GM12878 (cell line): ENCODE data around the gene SSNA1. TPM values are rescaled to one million over a fixed set of nuclear protein-coding genes. Genes with fewer than 3 reads are reported as not detected.

Experiments used
- ATAC-seq: fragments of 200-7000 bp; cut with Tn5 transposase; 3 replicates; pipeline ENCODE4 v1.9.1; 2020; ENCODE audit warnings: mild to moderate bottlenecking, moderate library complexity
- BruUV-seq: library from RNA; stranded (reverse); fragments of 400-500 nt; replicated peaks from 2 replicates; lab custom pipeline; 2021; lab: Mats Ljungman, UMichigan
- CTCF ChIA-PET: fragments of 300-600 bp; sonication (Branson Sonifier 250); formaldehyde crosslinking; extraction: SDS; loops from one replicate; lab custom pipeline; 2021; ENCODE audit warnings: inconsistent platforms; lab: Yijun Ruan, JAX
- POLR2A ChIA-PET: fragments of 350-600 bp; formaldehyde crosslinking; extraction: SDS; loops from one replicate; lab custom pipeline; 2021; ENCODE audit warnings: inconsistent platforms; lab: Charles Lee
- RAD21 ChIA-PET: fragments of 300-600 bp; sonication (Branson Sonifier 250); formaldehyde crosslinking; loops from one replicate; lab custom pipeline; 2023; ENCODE audit warnings: antibody characterized with exemption; ENCODE audit not compliant: unreplicated experiment; lab: Charles Lee
- SMC1A ChIA-PET: fragments of 300-600 bp; sonication (Branson Sonifier 250); formaldehyde crosslinking; loops from one replicate; lab custom pipeline; 2023; ENCODE audit not compliant: unreplicated experiment, uncharacterized antibody; lab: Charles Lee
- DNase-seq: peaks from one replicate; pipeline ENCODE4 v3.0.0-alpha.2; 2011; ENCODE audit warnings: low read depth, low spot score
- FAIRE-seq: peaks from 3 replicates; lab custom pipeline; 2011; peaks lifted over from hg19 to GRCh38; lab: Jason Lieb, UNC
- H2AFZ ChIP-seq: 2 replicates; pipeline ENCODE4 v1.6.0; 2011; ENCODE audit warnings: low read depth, low read length, control low read depth; ENCODE audit not compliant: control insufficient read depth
- H3K27ac ChIP-seq: 2 replicates; pipeline ENCODE4 v1.5.1; 2011; ENCODE audit warnings: control low read depth; ENCODE audit not compliant: control insufficient read depth, insufficient read depth
- H3K27me3 ChIP-seq, 2 experiments: replicated peaks in 1 of 2; 2 replicates each; pipeline versions ENCODE4 v1.6.0 to v1.6.1; 2011; ENCODE audit warnings: low read length in 1 of 2; ENCODE audit not compliant: control insufficient read depth in 2 of 2, insufficient read depth in 2 of 2
- H3K36me3 ChIP-seq, 2 experiments: 2 replicates each; pipeline ENCODE4 v1.5.1; 2011; ENCODE audit warnings: low read length in 1 of 2; ENCODE audit not compliant: control insufficient read depth in 2 of 2, insufficient read depth in 2 of 2
- H3K4me1 ChIP-seq: 2 replicates; pipeline ENCODE4 v1.6.1; 2011; ENCODE audit warnings: mild to moderate bottlenecking, low read length, moderate library complexity, mixed read lengths; ENCODE audit not compliant: control insufficient read depth, insufficient read depth
- H3K4me2 ChIP-seq: 2 replicates; pipeline ENCODE4 v1.6.0; 2011; ENCODE audit warnings: control low read depth; ENCODE audit not compliant: control insufficient read depth, insufficient read depth
- H3K4me3 ChIP-seq: fragments of 200-600 bp; sonication (generic); 2 replicates; pipeline ENCODE4 v1.5.1; 2016
- H3K79me2 ChIP-seq: 2 replicates; pipeline ENCODE4 v1.6.0; 2011; ENCODE audit warnings: low read length; ENCODE audit not compliant: control insufficient read depth, insufficient read depth
- H3K9ac ChIP-seq: 2 replicates; pipeline ENCODE4 v1.8.0; 2011; ENCODE audit warnings: low read length, control low read depth, mixed read lengths; ENCODE audit not compliant: control insufficient read depth, insufficient read depth
- H3K9me3 ChIP-seq: replicated peaks from 3 replicates; pipeline ENCODE4 v1.5.1; 2011; ENCODE audit warnings: mild to moderate bottlenecking, low read length; ENCODE audit not compliant: control insufficient read depth, insufficient read depth
- H4K20me1 ChIP-seq: 2 replicates; pipeline ENCODE4 v1.6.0; 2011; ENCODE audit not compliant: control insufficient read depth, insufficient read depth
- HDAC2 ChIP-seq: fragments of 200-600 bp; sonication (generic); IDR thresholded peaks from 2 replicates; pipeline ENCODE4 v1.6.1; 2017
- MTA2 ChIP-seq: fragments of 450-650 bp; IDR thresholded peaks from 2 replicates; pipeline ENCODE4 v1.6.1; 2016; ENCODE audit warnings: low read depth, mild to moderate bottlenecking, moderate library complexity
- MYB ChIP-seq: fragments of 150-350 bp; IDR thresholded peaks from 2 replicates; pipeline ENCODE4 v1.6.1; 2014; ENCODE audit warnings: mild to moderate bottlenecking, low read depth, low read length, borderline replicate concordance
- RCOR1 ChIP-seq: conservative IDR thresholded peaks from 2 replicates; pipeline ENCODE4 v1.6.1; 2012; ENCODE audit warnings: low read depth, low read length, improper control_type of control experiment
- RFX5 ChIP-seq: IDR thresholded peaks from 2 replicates; pipeline ENCODE4 v1.6.1; 2011; ENCODE audit warnings: low read depth, low read length, improper control_type of control experiment
- SREBF2 ChIP-seq: IDR thresholded peaks from 2 replicates; pipeline ENCODE4 v1.6.1; 2012; ENCODE audit warnings: mild to moderate bottlenecking, low read length
- TCF7 ChIP-seq: IDR thresholded peaks from 2 replicates; pipeline ENCODE4 v1.6.1; 2014; ENCODE audit warnings: antibody characterized with exemption, borderline replicate concordance
- YBX1 ChIP-seq: fragments of 450-650 bp; IDR thresholded peaks from 2 replicates; pipeline ENCODE4 v1.6.1; 2016; ENCODE audit warnings: antibody characterized with exemption
- ZNF687 ChIP-seq: fragments of 450-650 bp; IDR thresholded peaks from 2 replicates; pipeline ENCODE4 v1.6.1; 2017; ENCODE audit warnings: mild to moderate bottlenecking, moderate library complexity
- WGBS: methylation state at CpG from one replicate; pipeline ENCODE4 v1.1.6; 2016; ENCODE audit warnings: low lambda C conversion rate; ENCODE audit not compliant: insufficient replicate concordance, insufficient coverage; ENCODE audit errors: missing lambda C conversion rate; 5-methylcytosine and 5-hydroxymethylcytosine counted together
- in situ Hi-C: fragments of 300-500 bp; cut with MboI; formaldehyde crosslinking; loops from 9 replicates; pipeline ENCODE4 v1.14.3; 2018; ENCODE audit warnings: mixed read lengths
- intact Hi-C: fragments of 100-400 bp; cut with micrococcal nuclease; formaldehyde crosslinking; loops from one replicate; pipeline ENCODE4 v1.14.2; 2022; ENCODE audit not compliant: unreplicated experiment
- polyA plus RNA-seq, 11 experiments: library from polyadenylated mRNA; depleted of rRNA in 4 of 11; unstranded in 6 of 11; stranded (reverse) in 5 of 11; fragments of >200 nt; fragmentation: Nextera tagmentation in 4 of 11; fragmentation: Illumina TruSeq in 1 of 11; extraction: Ambion mirVana in 4 of 11; extraction: Trizol in 1 of 11; gene quantifications; 1 replicate in 1 of 11; 2 replicates in 10 of 11; pipeline versions ENCODE4 v1.2.1 to v1.2.3, GENCODE V29; 2011 to 2016; ENCODE audit warnings: inconsistent platforms in 2 of 11, missing spikeins in 2 of 11, low read depth in 1 of 11
- total RNA-seq, 4 experiments: library from RNA; depleted of rRNA in 3 of 4; stranded (reverse); fragments of >200 nt in 3 of 4; fragmentation: Illumina TruSeq in 1 of 4; extraction: Trizol in 1 of 4; gene quantifications; 2 replicates each; pipeline versions ENCODE4 v1.2.1 to v1.2.3, GENCODE V29; 2013 to 2021

SSNA1 gene
- total and polyA plus RNA-seq, 10 of the 15 experiments (the other 5 are each of a cell fraction or from before 2014, with no cell fraction given) = 0.63 to 139 (median 78.0) TPM

DNA sequence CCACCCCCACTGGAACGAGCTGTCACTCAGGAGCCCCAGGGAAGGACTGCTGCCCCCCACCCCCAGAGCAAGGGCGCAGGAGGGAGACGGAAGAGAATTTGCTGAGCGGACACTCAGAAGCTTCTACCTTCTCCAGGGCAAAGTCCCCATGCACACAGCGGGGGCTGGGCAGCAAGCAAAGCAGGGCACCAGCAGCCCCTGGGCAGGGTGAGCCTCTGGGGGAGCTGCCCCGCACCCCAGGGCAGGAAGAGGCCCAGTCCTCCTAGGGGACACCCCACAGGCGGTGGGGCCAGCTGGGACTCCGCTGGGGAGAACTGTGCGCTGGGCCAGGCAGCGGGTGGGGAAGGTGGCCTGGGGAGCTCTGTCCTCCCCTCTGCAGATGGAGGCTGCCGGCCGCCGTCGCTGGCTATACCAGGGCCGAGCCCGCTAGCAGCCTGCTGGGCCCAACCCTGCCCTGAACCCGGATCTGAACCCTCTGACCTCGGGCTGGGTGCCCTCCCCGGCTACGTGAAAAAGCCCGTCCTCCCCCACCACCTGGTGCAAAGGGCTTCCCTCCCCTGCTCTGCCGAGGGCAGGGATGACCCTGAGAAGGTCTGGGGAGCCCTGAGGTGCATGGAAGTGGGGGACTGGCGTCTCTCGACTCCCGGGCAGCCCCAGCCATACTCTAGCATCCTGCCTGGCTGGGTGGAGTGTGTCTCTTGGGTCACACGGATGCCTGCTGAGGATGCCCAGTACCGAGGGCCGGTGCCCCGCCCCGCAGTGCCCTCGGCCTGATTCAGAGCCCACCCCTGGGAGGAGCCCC is 41.6 kb downstream of the SSNA1 start:
- Histone ChIP-seq H3K9ac (no peak overlapping the region), H3K36me3 (no peaks in the 10 kb centered on the region), H4K20me1 (no peaks in the 10 kb centered on the region), H3K4me1 (peaks cover 1% of the 10 kb centered on the region; the same call in 1 of the 2 replicates), H3K4me2 (no peak overlapping the region), H3K9me3 (no peaks in the 10 kb centered on the region), H2AFZ (no peak overlapping the region), H3K27me3 (no peaks in the 10 kb centered on the region), H3K27ac (no peak overlapping the region), H3K79me2 (no peaks in the 10 kb centered on the region), H3K4me3 (no peak overlapping the region)
- CTCF ChIA-PET = interaction anchor here (1.2 kb wide), 1 partner anchor 110 kb away, joined by 4 read pairs; no protein-coding TSS in a partner anchor
- no TSS peak for BruUV-seq
- intact Hi-C loops (loop anchor here (10.0 kb wide), 1 partner anchor 185 kb away; the partner anchor contains the start of gene NPDC1), in situ Hi-C loops (loop anchor here (5.0 kb wide), 1 partner anchor 108 kb away; no protein-coding TSS in a partner anchor)
- POLR2A ChIA-PET = interaction anchor here (0.8 to 1.2 kb wide), 2 partner anchors 10 to 41 kb away, joined by 3 read pairs; partner anchors contain the start of genes SSNA1 and TUBB4B
- RAD21 ChIA-PET = interaction anchor here (0.8 kb wide), 1 partner anchor 41 kb away, joined by 3 read pairs; the partner anchor contains the start of genes ANAPC2 and SSNA1
- FAIRE-seq (no peak), DNase-seq (no peak), ATAC-seq (no peak)
- 30% methylated on average over 31 of the region's 31 CpGs for WGBS
- no peak for TF ChIP-seq RCOR1
- TF ChIP-seq YBX1 = no peak
- TF ChIP-seq ZNF687 = no peak
- TF ChIP-seq MYB = no peak
- TF ChIP-seq SREBF2 = no peak
- TF ChIP-seq TCF7 = no peak
- no peak for TF ChIP-seq RFX5
- no peak for TF ChIP-seq MTA2
- no peak for TF ChIP-seq HDAC2
- SMC1A ChIA-PET = no interaction called here
